ENCODE results near the gene PRXL2B.

PRXL2B gene

DNA sequence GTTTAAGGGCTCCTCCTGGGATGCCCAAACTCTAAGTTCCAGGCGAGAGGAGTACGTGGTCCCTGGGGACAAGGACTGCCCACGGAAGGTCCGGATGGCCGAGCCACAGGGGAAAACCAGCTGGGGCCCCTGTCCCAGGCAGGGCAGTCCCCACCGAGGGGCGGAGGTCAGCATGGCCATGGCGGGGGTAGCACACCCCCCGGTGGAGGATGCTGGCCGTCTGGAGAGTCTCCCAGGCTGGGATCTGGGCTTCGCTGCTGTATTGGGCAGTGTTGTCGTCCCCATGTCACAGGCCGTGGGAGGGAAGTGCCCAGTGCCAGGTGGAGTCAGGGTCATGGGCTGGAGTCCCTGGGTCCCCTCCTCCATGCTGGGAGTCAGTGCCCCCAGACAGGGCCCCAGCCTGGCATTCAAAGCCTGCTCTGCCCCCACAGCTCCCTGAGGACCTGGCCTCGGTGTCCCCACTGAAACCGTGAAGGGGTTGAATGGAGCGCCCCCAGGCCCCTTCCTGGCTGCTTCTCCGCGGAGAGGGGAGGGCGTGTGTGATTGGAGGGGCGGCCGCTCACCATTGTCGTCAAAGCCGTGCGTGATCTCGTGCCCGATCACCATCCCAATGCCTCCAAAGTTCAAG lies 6.8 kb downstream of the PRXL2B start:
- no peaks in the 10 kb centered on the region for H3K27me3 ChIP-seq (ENCODE audit: insufficient read depth, poor library complexity, severe bottlenecking)

DNA sequence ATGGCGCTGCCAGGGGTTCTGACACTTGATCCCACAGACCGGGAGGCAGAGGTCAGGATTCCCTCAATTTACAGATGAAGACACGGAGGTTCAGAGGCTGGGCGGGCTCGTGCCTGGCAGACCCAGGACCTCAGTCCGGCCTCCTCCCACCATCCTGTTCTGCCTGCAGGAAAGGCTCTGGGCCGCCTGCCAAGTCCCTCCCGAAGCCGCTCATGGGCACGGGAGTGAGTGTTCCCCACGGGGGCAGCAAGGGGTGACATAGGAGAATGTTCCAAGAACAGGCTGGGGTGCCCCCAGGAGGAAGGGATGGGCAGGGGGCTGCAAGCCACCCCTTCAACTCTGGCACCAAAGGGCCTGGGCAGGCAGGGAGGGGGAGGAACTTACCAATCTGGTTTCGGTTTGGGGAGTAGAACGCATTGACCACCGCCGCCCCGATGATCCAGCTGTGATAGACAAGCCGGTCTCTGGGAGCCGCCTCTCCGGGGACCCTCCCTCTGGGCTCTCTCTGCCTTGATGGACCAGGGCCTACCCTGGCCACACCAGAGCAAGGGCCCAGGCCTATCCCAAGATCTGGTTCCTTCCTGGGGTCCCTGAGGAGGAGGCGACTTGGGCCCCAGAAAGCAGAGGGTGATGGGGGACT lies 7.5 kb downstream of the PRXL2B start:
- Histone ChIP-seq H3K27ac (replicated peaks) (no peak overlapping the region), H3K4me3 (replicated peaks; ENCODE audit: insufficient read depth, low read length) (no peak overlapping the region), H3K27me3 (ENCODE audit: insufficient read depth, poor library complexity, severe bottlenecking) (no peaks in the 10 kb centered on the region)
- DNase-seq (ENCODE audit: low read depth in 1 of 2, low spot score in 1 of 2), result no peak
- TF ChIP-seq GABPA (IDR thresholded peaks at IDR 0.05; ENCODE audit: low read depth) (no peak), SPI1 (IDR thresholded peaks at IDR 0.05; ENCODE audit: borderline replicate concordance, low read depth) (no peak), POLR2AphosphoS5 (IDR thresholded peaks at IDR 0.05; ENCODE audit: low read depth) (no peak)
- TF ChIP-seq, protein P1, sequence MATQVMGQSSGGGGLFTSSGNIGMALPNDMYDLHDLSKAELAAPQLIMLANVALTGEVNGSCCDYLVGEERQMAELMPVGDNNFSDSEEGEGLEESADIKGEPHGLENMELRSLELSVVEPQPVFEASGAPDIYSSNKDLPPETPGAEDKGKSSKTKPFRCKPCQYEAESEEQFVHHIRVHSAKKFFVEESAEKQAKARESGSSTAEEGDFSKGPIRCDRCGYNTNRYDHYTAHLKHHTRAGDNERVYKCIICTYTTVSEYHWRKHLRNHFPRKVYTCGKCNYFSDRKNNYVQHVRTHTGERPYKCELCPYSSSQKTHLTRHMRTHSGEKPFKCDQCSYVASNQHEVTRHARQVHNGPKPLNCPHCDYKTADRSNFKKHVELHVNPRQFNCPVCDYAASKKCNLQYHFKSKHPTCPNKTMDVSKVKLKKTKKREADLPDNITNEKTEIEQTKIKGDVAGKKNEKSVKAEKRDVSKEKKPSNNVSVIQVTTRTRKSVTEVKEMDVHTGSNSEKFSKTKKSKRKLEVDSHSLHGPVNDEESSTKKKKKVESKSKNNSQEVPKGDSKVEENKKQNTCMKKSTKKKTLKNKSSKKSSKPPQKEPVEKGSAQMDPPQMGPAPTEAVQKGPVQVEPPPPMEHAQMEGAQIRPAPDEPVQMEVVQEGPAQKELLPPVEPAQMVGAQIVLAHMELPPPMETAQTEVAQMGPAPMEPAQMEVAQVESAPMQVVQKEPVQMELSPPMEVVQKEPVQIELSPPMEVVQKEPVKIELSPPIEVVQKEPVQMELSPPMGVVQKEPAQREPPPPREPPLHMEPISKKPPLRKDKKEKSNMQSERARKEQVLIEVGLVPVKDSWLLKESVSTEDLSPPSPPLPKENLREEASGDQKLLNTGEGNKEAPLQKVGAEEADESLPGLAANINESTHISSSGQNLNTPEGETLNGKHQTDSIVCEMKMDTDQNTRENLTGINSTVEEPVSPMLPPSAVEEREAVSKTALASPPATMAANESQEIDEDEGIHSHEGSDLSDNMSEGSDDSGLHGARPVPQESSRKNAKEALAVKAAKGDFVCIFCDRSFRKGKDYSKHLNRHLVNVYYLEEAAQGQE (IDR thresholded peaks at IDR 0.05; ENCODE audit: insufficient replicate concordance, low read depth), result no peak
- TF ChIP-seq, protein P2, sequence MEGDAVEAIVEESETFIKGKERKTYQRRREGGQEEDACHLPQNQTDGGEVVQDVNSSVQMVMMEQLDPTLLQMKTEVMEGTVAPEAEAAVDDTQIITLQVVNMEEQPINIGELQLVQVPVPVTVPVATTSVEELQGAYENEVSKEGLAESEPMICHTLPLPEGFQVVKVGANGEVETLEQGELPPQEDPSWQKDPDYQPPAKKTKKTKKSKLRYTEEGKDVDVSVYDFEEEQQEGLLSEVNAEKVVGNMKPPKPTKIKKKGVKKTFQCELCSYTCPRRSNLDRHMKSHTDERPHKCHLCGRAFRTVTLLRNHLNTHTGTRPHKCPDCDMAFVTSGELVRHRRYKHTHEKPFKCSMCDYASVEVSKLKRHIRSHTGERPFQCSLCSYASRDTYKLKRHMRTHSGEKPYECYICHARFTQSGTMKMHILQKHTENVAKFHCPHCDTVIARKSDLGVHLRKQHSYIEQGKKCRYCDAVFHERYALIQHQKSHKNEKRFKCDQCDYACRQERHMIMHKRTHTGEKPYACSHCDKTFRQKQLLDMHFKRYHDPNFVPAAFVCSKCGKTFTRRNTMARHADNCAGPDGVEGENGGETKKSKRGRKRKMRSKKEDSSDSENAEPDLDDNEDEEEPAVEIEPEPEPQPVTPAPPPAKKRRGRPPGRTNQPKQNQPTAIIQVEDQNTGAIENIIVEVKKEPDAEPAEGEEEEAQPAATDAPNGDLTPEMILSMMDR (IDR thresholded peaks at IDR 0.05; ENCODE audit: insufficient read depth, low read length), result no peak

More for the DNA sequence above, 6.8 kb downstream of the PRXL2B start:
- TF ChIP-seq POLR2AphosphoS5 (IDR thresholded peaks at IDR 0.05; ENCODE audit: low read depth), result no peak
- no peak for TF ChIP-seq SPI1 (IDR thresholded peaks at IDR 0.05; ENCODE audit: borderline replicate concordance, low read depth)
- TF ChIP-seq GABPA (IDR thresholded peaks at IDR 0.05; ENCODE audit: low read depth), result no peak
- TF ChIP-seq, protein P1 (IDR thresholded peaks at IDR 0.05; ENCODE audit: insufficient replicate concordance, low read depth), result no peak
- TF ChIP-seq, protein P2 (IDR thresholded peaks at IDR 0.05; ENCODE audit: insufficient read depth, low read length), result no peak
- Histone ChIP-seq H3K27ac (replicated peaks) (no peak overlapping the region), H3K4me3 (replicated peaks; ENCODE audit: insufficient read depth, low read length) (no peak overlapping the region)
- no peak for DNase-seq (ENCODE audit: low read depth in 1 of 2, low spot score in 1 of 2)

DNA sequence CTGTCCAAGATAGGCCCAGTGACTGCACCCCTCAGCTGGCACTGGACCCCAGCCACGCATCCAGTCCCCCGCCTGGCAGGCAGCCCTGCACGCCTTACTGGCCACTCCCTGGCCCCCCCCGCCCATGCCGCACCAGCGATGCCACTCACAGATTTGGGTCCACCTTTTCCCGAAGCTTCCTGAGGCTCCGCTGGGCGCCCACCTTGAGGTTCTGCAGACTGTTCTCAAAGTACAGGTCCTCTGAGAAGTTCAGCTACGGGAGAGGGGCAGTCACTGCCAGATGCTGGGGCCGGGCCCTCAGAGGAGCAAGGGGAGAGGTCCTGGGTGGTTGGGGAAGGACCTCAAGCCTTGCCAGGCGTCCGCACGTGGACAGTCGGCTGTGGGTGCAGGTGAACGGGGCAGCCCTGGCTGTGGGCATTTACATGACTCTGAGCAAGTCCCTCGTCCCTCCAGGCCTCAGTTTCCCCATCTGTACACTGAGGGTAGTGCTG lies 8.1 kb downstream of the PRXL2B start:
- no peak overlapping the region for H3K27ac ChIP-seq (replicated peaks)
- TF ChIP-seq SPI1 (IDR thresholded peaks at IDR 0.05; ENCODE audit: borderline replicate concordance, low read depth) (no peak), GABPA (IDR thresholded peaks at IDR 0.05; ENCODE audit: low read depth) (no peak), POLR2AphosphoS5 (IDR thresholded peaks at IDR 0.05; ENCODE audit: low read depth) (no peak)
- TF ChIP-seq, protein P2 (IDR thresholded peaks at IDR 0.05; ENCODE audit: insufficient read depth, low read length), result no peak
- TF ChIP-seq, protein P1 (IDR thresholded peaks at IDR 0.05; ENCODE audit: insufficient replicate concordance, low read depth), result no peak
- DNase-seq (ENCODE audit: low read depth in 1 of 2, low spot score in 1 of 2), result no peak
- H3K27me3 ChIP-seq (ENCODE audit: insufficient read depth, poor library complexity, severe bottlenecking), result no peaks in the 10 kb centered on the region
- no peak overlapping the region for H3K4me3 ChIP-seq (replicated peaks; ENCODE audit: insufficient read depth, low read length)
